Esophagus squamous epithelium (tissue), 5 donors: ENCODE measurements around the gene TMCC2. TPM values are rescaled to one million over a fixed set of nuclear protein-coding genes. Genes with fewer than 3 reads are reported as not detected.

Source experiments
- DNase-seq: peaks from one replicate; lab custom pipeline; 2025; lab: John Stamatoyannopoulos, UW
- H3K27ac ChIP-seq, 4 donors: fragments of 200-600 bp; sonication (generic); one replicate each; pipeline ENCODE4 v1.5.1; 2016 to 2019; ENCODE audit warnings: mild to moderate bottlenecking in 1 of 4
- H3K27me3 ChIP-seq, 4 donors: fragments of 200-600 bp; sonication (generic); 1 replicate in 3 of 4; 2 replicates in 1 of 4; pipeline versions ENCODE4 v1.5.1 to v1.6.0; 2017 to 2021; ENCODE audit warnings: antibody characterized with exemption in 1 of 4
- H3K36me3 ChIP-seq, 3 donors: fragments of 200-600 bp; sonication (generic); one replicate each; pipeline ENCODE4 v1.5.1; 2016 to 2019
- H3K4me1 ChIP-seq, 3 donors: fragments of 200-600 bp; sonication (generic); one replicate each; pipeline ENCODE4 v1.5.1; 2017 to 2019
- H3K4me3 ChIP-seq, 4 donors: fragments of 200-600 bp; sonication (generic); 1 replicate in 3 of 4; 2 replicates in 1 of 4; pipeline ENCODE4 v1.5.1; 2016 to 2019; ENCODE audit warnings: mild to moderate bottlenecking in 2 of 4, moderate library complexity in 1 of 4
- H3K9me3 ChIP-seq, 3 donors: fragments of 200-600 bp; sonication (generic); one replicate each; pipeline ENCODE4 v1.5.1; 2016 to 2019
- POLR2A ChIP-seq, 4 donors: fragments of 450-650 bp; IDR thresholded peaks; one replicate each; pipeline ENCODE4 v1.6.1; 2017; ENCODE audit warnings: antibody characterized with exemption in 4 of 4, mild to moderate bottlenecking in 4 of 4, moderate library complexity in 3 of 4
- WGBS, 2 donors: methylation state at CpG; one replicate each; pipeline ENCODE4 v1.1.5; 2018; 5-methylcytosine and 5-hydroxymethylcytosine counted together
- intact Hi-C: fragments of 100-400 bp; cut with DNase I; formaldehyde crosslinking; loops from one replicate; pipeline ENCODE4 v1.15.0; 2022
- total RNA-seq, 4 donors: library from RNA; depleted of rRNA; stranded (reverse); fragments of >200 nt; gene quantifications; one replicate each; pipeline ENCODE4 v1.1.0, GENCODE V29; 2016
- TF ChIP-seq, protein P1 (sequence below), 6 experiments: fragments of 450-650 bp in 4 of 6; fragments of 200-600 bp in 2 of 6; sonication (generic) in 2 of 6; IDR thresholded peaks; one replicate each; pipeline ENCODE4 v1.5.1; 2016 to 2019; ENCODE audit warnings: antibody characterized with exemption in 6 of 6, mild to moderate bottlenecking in 4 of 6, moderate library complexity in 4 of 6
- donor health status: DM: yes; HTN: yes; CAD: no.

TMCC2 gene
- total RNA-seq, 4 donors from 2014 or later: 0.76 to 1.9 (median 0.91) TPM

DNA sequence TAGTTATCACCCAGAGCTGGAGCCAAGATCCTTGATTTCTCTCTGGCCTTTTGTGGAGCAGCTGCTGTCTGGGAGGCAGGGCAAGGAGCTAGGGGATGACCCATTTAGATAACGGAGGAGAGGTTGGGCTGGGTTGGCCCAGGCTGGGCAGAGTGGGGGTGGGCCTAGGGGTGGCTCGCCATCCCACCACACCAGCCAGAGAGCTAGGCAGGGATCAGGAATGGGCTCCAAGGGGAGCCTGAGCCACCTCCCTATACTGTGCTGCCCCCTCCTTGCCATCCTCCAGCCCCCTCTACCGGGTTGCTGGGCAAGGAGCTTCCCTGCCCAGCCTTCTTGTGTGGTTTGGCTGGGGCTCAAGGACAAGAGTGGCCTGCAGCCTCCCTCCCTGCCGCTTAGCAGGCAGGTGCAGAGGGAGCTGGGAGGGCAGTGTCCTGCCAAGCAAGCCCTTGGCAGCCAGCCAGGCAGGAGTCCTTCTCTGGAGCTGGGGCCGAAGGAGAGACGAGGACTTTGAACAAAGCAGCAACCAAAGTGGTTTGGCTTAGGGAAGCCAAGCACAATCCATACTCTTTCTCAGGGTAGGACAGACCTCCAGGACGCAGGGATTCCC, 89.7 kb downstream of the TMCC2 start:
- Histone ChIP-seq H3K4me3 (peak overlapping the region in 3 of 4 donors; percentile 70 to 78 (median 75)), H3K27me3 (no peaks in the 10 kb centered on the region), H3K4me1 (peaks cover 44 to 96% (median 57%) of the 10 kb centered on the region in 3 donors), H3K9me3 (no peaks in the 10 kb centered on the region), H3K27ac (peak overlapping the region; percentile 83 to 93 (median 92)), H3K36me3 (no peaks in the 10 kb centered on the region)
- no peak for TF ChIP-seq POLR2A (IDR thresholded peaks at IDR 0.05)
- TF ChIP-seq, protein P1, sequence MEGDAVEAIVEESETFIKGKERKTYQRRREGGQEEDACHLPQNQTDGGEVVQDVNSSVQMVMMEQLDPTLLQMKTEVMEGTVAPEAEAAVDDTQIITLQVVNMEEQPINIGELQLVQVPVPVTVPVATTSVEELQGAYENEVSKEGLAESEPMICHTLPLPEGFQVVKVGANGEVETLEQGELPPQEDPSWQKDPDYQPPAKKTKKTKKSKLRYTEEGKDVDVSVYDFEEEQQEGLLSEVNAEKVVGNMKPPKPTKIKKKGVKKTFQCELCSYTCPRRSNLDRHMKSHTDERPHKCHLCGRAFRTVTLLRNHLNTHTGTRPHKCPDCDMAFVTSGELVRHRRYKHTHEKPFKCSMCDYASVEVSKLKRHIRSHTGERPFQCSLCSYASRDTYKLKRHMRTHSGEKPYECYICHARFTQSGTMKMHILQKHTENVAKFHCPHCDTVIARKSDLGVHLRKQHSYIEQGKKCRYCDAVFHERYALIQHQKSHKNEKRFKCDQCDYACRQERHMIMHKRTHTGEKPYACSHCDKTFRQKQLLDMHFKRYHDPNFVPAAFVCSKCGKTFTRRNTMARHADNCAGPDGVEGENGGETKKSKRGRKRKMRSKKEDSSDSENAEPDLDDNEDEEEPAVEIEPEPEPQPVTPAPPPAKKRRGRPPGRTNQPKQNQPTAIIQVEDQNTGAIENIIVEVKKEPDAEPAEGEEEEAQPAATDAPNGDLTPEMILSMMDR (IDR thresholded peaks at IDR 0.05): no peak
- DNase-seq: no peak
- WGBS, 2 donors: 42 to 44% methylated on average over 2 to 3 of the region's 7 CpGs
- intact Hi-C loops: no loop called here

DNA sequence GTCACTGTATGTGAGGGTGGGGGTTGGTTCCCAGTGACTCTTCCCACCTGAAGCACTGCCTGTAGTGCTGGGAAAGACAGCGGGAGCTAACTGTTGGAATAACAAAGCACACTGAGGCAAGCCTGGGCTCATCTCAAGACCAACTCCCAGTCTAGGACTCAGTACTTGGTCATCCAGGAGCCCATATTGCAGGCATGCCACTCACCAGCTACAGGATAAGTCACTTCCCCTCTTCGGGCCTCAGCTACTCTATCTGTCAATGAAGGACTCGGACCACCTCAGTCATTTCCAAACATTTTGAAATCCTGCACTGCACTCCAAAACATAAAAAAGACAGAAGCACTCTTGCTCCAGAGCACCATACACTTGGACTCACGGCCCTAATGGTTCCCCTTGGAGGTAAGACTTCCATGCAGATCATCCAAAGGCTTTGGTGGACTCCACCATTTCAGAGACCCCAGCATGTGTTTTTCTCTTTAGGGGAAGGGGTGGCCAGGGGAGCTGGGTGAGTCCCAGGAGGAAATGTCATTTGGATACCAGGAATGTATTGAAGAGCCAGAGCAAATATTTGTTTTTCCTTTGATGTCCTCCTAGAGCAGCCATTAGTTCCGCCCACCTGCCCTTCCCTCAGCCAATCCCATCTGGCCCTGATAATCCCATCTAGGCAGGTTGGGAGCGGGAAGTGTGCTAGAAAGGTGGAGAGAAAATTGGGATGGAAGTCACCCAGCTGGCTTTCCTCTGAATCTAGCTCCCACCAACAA, 90.7 kb downstream of the TMCC2 start:
- 36 to 70% methylated on average over 5 to 6 of the region's 6 CpGs for WGBS, 2 donors
- Histone ChIP-seq H3K27ac (peak overlapping the region; percentile 83 to 93 (median 92)), H3K4me1 (peaks cover 39 to 86% (median 54%) of the 10 kb centered on the region in 3 donors), H3K9me3 (no peaks in the 10 kb centered on the region), H3K27me3 (no peaks in the 10 kb centered on the region), H3K36me3 (no peaks in the 10 kb centered on the region), H3K4me3 (peak overlapping the region; percentile 70 to 81 (median 76))
- no peak for DNase-seq
- TF ChIP-seq, protein P1 (IDR thresholded peaks at IDR 0.05): no peak
- TF ChIP-seq POLR2A (IDR thresholded peaks at IDR 0.05): peak in 1 of 4 donors; percentile 18
- intact Hi-C loops: no loop called here

GRCh38 chr1:205319081-205320018, 91.6 kb downstream of the TMCC2 start:
- Histone ChIP-seq H3K4me1 (peaks cover 30 to 77% (median 44%) of the 10 kb centered on the region in 3 donors), H3K9me3 (no peaks in the 10 kb centered on the region), H3K4me3 (peak overlapping the region; percentile 70 to 81 (median 76)), H3K27ac (peak overlapping the region; percentile 83 to 93 (median 92)), H3K27me3 (no peaks in the 10 kb centered on the region), H3K36me3 (no peaks in the 10 kb centered on the region)
- DNase-seq: no peak
- peak in 1 of 4 donors; percentile 39 for TF ChIP-seq POLR2A (IDR thresholded peaks at IDR 0.05)
- TF ChIP-seq, protein P1 (IDR thresholded peaks at IDR 0.05): no peak
- intact Hi-C loops: no loop called here
- WGBS, 2 donors: 6 to 12% methylated on average over 4 to 5 of the region's 6 CpGs

GRCh38 chr1:205321162-205321958, 93.6 kb downstream of the TMCC2 start, which contains the start of gene NUAK2:
TSS of gene NUAK2 (minus strand) at chr1:205321745. CDS start at chr1:205321628, 117 bp downstream.
- Histone ChIP-seq H3K27ac (peak within 1 kb of the TSS; percentile 86 to 93 (median 92)), H3K4me1 (peaks cover 27 to 65% (median 34%) of the 10 kb centered on the region in 3 donors), H3K9me3 (no peaks in the 10 kb centered on the region), H3K27me3 (peaks cover 0 to 8% (median 0%) of the 10 kb centered on the region in 4 donors), H3K36me3 (no peaks in the 10 kb centered on the region), H3K4me3 (peak within 1 kb of the TSS; percentile 70 to 81 (median 76))
- intact Hi-C loops: no loop called here
- peak; percentile 51 for DNase-seq
- TF ChIP-seq, protein P1 (IDR thresholded peaks at IDR 0.05): peak in 4 of 6 experiments; percentile 4 to 45 (median 24)
- TF ChIP-seq POLR2A (IDR thresholded peaks at IDR 0.05): peak in 3 of 4 donors; percentile 68 to 93 (median 70)
- 0 to 1% methylated on average over 4 to 35 of the region's 75 CpGs for WGBS, 2 donors
